AG04449 (cell line): ENCODE measurements around the gene CTNNA3.

ENCODE experiments used
- CTCF ChIA-PET: fragments of 350-600 bp; formaldehyde crosslinking; extraction: SDS; loops from one replicate; lab custom pipeline; 2021; ENCODE audit warnings: antibody characterized with exemption; lab: Yijun Ruan, JAX
- POLR2A ChIA-PET: fragments of 400-600, 350-600 bp; formaldehyde crosslinking; extraction: SDS; loops from one replicate; lab custom pipeline; 2020; ENCODE audit warnings: antibody characterized with exemption, inconsistent platforms; lab: Yijun Ruan, JAX
- DNase-seq: peaks from one replicate; pipeline ENCODE4 v3.0.0-alpha.2; 2010; ENCODE audit warnings: low read depth, low spot score
- H3K4me3 ChIP-seq: 2 replicates; pipeline ENCODE4 v1.5.1; 2011; ENCODE audit warnings: low read depth, mild to moderate bottlenecking, control low read depth, low read length
- TF ChIP-seq, protein P1 (sequence below): IDR thresholded peaks from one replicate; pipeline ENCODE4 v1.5.1; 2011; ENCODE audit warnings: mild to moderate bottlenecking, moderate library complexity, low read length, control low read depth, inconsistent platforms; ENCODE audit not compliant: insufficient read depth; ENCODE audit errors: missing control alignments

CTNNA3 gene

DNA sequence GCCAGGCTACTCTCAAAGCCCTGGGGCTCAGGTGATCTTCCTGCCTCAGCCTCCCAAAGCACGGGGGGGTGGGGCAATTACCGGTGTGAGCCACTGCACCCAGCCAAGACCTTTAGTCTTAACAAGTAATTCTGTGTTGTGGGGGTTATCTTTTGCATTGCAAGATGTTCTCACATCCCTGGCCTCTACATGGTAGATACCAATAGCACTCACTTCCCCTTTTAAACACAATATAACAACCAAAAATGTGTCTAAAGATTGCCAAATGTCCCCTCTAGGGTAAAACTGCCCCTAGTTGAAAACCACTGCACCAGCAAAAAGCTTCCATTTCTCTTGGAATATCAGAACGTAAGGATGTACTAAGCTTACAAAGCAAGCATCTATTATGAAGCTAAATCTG lies 225.0 kb downstream of the CTNNA3 start:
- no peak for DNase-seq
- TF ChIP-seq, protein P1, sequence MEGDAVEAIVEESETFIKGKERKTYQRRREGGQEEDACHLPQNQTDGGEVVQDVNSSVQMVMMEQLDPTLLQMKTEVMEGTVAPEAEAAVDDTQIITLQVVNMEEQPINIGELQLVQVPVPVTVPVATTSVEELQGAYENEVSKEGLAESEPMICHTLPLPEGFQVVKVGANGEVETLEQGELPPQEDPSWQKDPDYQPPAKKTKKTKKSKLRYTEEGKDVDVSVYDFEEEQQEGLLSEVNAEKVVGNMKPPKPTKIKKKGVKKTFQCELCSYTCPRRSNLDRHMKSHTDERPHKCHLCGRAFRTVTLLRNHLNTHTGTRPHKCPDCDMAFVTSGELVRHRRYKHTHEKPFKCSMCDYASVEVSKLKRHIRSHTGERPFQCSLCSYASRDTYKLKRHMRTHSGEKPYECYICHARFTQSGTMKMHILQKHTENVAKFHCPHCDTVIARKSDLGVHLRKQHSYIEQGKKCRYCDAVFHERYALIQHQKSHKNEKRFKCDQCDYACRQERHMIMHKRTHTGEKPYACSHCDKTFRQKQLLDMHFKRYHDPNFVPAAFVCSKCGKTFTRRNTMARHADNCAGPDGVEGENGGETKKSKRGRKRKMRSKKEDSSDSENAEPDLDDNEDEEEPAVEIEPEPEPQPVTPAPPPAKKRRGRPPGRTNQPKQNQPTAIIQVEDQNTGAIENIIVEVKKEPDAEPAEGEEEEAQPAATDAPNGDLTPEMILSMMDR = no peak
- ChIA-PET POLR2A (no interaction called here), CTCF (no interaction called here)
- no peak overlapping the region for H3K4me3 ChIP-seq

DNA sequence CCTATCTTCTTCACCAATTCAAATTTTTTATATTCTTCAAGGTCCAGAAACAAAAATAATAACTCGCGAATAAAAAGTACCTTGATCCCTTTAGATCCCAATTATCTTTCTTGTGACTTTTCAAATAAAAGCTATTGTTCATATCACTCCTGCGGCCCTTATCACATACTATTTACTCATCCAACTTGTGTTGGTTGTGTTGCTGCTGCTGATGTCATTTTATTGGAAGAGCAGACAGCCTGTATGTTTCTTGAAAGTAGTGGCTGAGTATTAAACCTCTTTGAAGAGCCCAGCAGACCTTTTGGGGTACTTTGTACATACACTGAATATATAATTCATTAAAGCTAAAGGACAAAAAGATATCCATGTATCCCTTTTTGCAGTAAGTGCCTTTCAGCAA lies 231.7 kb downstream of the CTNNA3 start:
- TF ChIP-seq, protein P1 = no peak
- H3K4me3 ChIP-seq = no peak overlapping the region
- POLR2A ChIA-PET = no interaction called here
- no peak for DNase-seq
- CTCF ChIA-PET = interaction anchor here (0.7 kb wide), 1 partner anchor 9 kb away, joined by 3 read pairs; no protein-coding TSS in a partner anchor

DNA sequence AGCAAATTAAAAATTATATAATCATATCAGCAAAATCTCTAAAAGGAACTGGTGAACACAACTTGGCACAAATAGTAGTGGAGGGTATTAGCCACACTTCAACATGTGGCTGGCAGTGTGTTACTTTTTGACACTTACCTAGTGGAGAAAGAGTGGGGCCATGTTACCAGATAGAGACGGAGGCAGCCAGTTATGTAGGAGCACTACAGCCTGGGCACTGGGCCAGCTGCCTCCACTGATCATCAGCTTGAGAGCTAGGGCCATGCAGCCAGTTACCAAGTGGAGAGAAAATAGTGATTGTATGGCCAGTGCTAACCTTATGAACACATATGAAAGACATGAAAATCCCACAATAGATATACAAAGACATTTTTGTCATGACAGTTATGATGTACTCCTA lies 243.1 kb downstream of the CTNNA3 start:
- no peak for DNase-seq
- CTCF ChIA-PET = no interaction called here
- TF ChIP-seq, protein P1 = no peak
- POLR2A ChIA-PET = no interaction called here
- H3K4me3 ChIP-seq = no peak overlapping the region

DNA sequence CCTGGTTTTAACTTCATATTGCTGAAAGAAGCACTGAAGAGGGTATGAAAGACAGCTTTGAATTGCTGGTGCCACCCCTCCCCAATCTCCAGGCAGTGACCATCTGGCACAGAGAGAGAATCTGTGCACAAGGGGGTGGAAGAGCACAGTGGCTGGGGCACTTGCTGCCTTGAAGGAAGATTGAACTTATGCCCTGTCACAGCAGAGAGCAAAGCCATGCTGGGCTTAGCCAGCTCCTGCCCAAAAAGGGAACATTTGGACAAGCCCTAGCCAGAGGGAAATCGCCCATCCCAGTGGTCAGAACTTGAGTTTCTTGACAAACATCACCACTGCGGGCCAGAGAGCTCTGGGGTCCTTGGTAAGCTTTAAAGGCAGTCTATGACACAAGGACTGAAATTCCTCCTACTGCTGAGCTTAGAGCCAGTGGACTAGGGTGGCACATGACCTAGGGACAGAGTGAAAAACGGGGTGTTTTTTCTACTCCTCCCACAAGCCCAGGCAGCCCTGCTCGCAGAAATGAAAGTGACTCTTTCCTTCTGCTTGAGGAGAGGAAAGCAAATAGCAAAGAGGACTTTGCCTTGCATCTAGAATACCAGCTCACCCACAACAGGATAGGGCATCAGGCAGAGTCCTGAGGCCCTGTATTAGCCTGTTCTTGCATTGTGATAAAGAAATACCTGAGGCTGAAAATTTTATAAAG lies 257.2 kb downstream of the CTNNA3 start:
- ChIA-PET POLR2A (no interaction called here), CTCF (no interaction called here)
- DNase-seq = no peak
- no peak overlapping the region for H3K4me3 ChIP-seq
- TF ChIP-seq, protein P1 = no peak

DNA sequence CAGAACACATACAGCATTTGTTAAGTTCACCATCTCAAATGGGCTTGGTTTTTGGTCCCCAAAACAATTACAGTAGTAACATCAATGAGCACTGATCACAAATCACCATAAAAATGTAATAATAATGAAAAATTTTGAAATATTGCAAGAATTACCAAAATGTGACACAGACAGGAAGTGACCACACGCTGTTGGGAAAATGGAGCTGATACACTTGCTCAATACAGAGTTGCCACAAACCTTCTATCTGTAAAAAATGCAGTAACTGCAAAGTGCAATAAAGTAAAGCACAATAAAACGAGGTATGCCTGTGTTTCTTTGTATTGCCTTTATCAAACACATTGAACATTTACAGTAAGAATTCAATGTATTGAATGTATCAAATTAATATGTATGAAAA lies 262.7 kb downstream of the CTNNA3 start:
- TF ChIP-seq, protein P1 = no peak
- POLR2A ChIA-PET = no interaction called here
- CTCF ChIA-PET = no interaction called here
- DNase-seq = no peak
- H3K4me3 ChIP-seq = no peak overlapping the region

DNA sequence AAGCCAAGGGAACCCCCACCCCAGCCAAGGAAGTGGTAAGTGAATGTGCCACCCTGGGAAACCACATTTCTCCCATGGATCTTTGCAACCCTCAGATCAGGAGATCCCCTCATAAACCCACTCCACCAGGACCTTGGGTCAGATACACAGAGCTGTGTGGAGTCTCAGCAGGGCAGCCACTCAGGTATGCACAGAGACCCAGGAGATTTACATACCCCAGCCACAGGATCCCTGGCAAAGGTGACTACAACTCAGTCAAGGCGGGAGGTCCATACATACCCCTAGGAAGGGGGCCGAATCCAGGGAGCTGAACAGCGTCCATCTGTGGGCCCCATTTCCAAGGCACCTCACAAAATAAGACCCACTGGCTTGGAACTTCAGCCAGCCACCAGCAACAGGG lies 293.4 kb downstream of the CTNNA3 start:
- DNase-seq = no peak
- CTCF ChIA-PET = no interaction called here
- POLR2A ChIA-PET = no interaction called here
- no peak overlapping the region for H3K4me3 ChIP-seq
- TF ChIP-seq, protein P1 = no peak
